HS-27A (cell line): ENCODE measurements around the gene MACROD2.
A peak's percentile ranks its signal among the peaks of the same experiment; 100 is the strongest.

Experiments
- DNase-seq: peaks from one replicate; pipeline ENCODE4 v3.0.0-alpha.2; 2012; ENCODE audit warnings: low read depth, missing footprints

The MACROD2 gene

DNA sequence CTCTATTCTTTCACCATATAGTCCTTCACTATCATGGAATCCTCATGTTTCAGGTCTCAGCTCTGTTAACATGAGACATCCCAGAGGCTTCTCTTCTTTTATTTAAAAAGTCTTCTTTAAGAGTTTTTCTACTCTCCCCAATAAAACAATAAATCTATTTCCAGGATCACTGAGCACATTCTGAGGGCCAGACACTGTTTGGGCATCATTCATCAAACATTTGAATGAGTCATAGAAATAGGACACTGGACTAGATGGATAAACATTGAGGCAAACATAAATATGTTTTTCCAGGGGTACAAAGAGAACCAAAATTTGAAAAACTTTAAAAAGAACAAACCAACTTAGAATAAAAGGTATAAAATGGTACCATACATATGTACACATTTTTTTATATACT is 2023.6 kb downstream of the MACROD2 start:
- no peak for DNase-seq

- peak; percentile 80 for DNase-seq
Observed at GRCh38 chr20:16020971-16021370, 2025.7 kb downstream of the MACROD2 start.

GRCh38 chr20:16025084-16025483 is 2029.8 kb downstream of the MACROD2 start:
- DNase-seq: no peak

DNA sequence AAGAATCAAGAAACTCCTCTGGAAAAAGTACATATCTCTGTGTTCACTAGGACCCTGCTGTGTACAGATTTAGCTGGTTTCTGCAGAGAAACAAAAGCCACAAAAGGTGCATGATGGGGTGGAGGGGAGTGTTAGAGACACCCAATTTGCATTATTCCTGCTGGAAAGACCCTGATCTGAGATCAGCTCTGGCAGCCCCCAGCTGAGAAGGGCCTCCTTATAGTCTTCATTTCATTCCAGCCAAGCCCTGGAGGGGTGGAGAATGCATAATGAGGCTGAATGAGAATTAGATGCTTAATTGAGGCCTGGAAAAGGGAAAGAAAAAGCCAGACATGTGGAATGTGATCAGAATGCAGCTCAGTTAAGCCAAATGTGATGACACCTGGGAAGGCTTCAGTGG is 2032.4 kb downstream of the MACROD2 start:
- DNase-seq: no peak

- DNase-seq: no peak
Observed at GRCh38 chr20:16028923-16029322, 2033.6 kb downstream of the MACROD2 start.

GRCh38 chr20:16030253-16030652 is 2034.9 kb downstream of the MACROD2 start:
- DNase-seq: no peak

GRCh38 chr20:16035576-16035975 is 2040.3 kb downstream of the MACROD2 start:
- no peak for DNase-seq

- DNase-seq: no peak
Observed at GRCh38 chr20:16036331-16036730, 2041.0 kb downstream of the MACROD2 start.

DNA sequence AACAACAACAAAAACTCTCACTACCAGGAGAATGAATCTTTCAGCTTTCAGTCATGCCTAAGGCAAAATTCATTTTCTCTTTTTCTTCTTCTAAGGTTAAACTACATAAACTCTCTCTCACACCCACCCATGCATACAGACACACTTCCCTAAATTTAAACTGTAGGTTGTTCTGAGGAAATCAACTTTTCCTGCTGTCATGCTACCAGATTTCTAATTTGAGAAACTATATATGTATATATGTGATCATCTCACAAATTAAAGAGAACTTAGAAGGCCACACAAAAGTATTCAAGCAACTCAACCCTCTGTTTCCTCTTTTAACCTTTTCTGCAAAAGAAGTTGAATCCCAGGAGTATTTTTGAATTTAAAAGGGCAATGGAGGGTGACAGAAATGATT is 2045.4 kb downstream of the MACROD2 start:
- DNase-seq: no peak

DNA sequence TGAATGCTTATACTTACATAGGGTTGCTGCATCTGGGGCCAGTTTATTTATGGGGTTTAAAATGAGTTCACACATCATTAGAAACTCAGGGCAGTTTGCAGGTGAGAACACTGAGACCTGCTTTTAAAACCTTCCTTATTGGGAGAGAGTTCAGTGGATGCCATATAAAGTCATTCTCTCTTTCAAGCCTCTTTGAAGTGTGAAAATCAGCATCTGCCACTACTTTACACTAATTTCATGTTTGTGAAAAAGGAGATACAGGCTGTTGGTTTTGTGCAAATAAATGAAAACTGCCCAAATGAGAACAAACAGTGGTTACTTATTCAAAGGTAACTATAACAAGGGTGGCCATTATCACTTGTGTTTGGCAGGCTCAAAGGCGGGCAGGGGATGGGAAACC is 2047.4 kb downstream of the MACROD2 start:
- no peak for DNase-seq

- no peak for DNase-seq
Observed at GRCh38 chr20:16043931-16044330, 2048.6 kb downstream of the MACROD2 start.

GRCh38 chr20:16048876-16049275 is 2053.6 kb downstream of the MACROD2 start:
- no peak for DNase-seq

DNA sequence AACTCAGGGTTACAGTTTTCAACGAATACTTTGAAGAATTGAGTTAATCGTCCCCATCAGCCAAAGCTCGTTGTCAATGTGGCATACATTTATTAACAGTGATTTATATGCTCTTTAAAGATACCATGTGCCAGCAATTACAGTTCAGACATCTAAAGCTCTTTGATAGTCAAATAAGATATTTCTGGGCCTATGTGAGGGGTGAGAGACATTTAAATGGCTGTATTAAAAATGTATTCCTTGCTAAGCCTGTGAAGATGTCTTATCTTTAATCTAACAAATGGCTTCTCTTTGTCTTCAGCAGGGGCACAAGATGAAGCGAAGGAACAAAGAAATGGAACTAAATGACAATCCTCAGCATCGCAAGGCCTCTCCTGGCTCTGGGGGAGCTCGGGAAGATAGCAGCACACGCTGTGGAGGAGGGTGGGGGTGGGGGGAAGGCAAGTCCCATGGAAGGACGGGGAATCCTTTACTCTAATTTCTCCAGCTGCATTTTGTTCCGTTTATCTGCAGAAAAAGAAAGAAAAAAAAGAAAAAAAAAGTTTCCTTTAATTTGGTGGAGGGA is 2054.3 kb downstream of the MACROD2 start:
- DNase-seq: no peak

- no peak for DNase-seq
Observed at GRCh38 chr20:16050366-16050765, 2055.1 kb downstream of the MACROD2 start.

DNA sequence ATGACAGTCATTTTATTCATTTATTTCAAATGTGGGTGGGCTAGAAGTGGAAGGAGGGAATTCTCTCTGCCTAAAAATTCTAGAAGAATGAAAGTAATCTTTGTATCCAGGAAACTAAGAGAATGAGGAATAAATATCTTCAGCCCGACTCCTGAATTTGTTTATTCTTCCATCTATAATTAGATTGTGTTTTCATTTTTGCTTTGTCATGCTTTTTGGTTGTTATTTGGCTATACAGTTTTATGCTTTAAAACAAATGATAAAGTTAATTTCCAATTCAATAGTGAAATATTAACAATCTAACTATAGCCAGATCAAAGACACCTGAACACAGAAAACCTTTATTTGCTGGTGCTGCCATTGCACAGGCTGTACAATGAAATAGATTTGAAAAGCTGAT is 2056.7 kb downstream of the MACROD2 start:
- no peak for DNase-seq

- no peak for DNase-seq
Observed at GRCh38 chr20:16052456-16052855, 2057.1 kb downstream of the MACROD2 start.

- no peak for DNase-seq
Observed at GRCh38 chr20:16054985-16055384, 2059.7 kb downstream of the MACROD2 start.

DNA sequence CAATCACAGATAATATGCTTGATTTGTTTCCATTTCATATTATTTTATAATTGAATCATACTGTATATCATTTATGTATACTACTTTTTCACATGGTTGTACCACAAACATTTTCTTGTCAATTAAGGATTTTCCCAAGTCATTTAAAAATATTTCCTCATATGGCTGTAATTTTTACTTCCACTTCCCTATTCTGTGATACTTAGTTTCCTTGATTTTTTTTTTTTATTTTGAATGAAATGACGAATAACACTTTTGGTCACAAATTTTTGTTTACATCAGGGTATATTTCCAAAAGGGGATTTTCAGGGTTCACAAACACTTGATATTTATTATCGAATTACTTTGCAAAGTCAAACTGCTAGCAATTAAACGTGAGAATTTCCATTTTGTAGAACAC is 2062.3 kb downstream of the MACROD2 start:
- DNase-seq: no peak

DNA sequence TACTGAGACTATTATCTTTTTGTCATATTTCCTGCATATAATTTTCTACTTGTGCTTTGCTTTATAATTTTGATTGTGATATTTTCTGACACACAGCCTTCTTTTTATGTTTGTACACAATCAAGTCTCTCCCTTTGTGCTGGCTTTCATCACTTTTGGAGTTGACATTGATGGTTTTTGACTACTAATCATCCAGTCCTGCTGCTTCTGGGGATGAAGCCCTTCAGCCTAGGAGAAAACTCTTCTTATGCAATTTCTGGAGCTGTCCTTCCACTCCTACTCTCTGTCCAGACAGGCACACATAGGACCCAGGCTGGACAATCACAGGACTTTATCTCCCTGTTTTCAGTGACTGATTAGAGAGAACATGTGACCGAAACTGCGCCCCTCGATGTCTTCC is 2063.0 kb downstream of the MACROD2 start:
- no peak for DNase-seq

GRCh38 chr20:16059841-16060240 is 2064.5 kb downstream of the MACROD2 start:
- no peak for DNase-seq

- DNase-seq: no peak
Observed at GRCh38 chr20:16061351-16061750, 2066.0 kb downstream of the MACROD2 start.

- no peak for DNase-seq
Observed at GRCh38 chr20:16062661-16063581, 2067.6 kb downstream of the MACROD2 start.

- no peak for DNase-seq
Observed at GRCh38 chr20:16063881-16064280, 2068.6 kb downstream of the MACROD2 start.
